Activated CD8-positive, alpha-beta memory T cell treated with anti-CD3 and anti-CD28 coated beads for 36 hours (primary cell): ENCODE measurements around the gene HIF1A. TPM values are rescaled to one million over a fixed set of nuclear protein-coding genes. Genes with fewer than 3 reads are reported as not detected.

ENCODE experiments used
- CTCF ChIA-PET: fragments of 350-600 bp; sonication (Branson Sonifier 250); formaldehyde crosslinking; loops from one replicate; lab custom pipeline; 2021; ENCODE audit warnings: antibody characterized with exemption; lab: Charles Lee
- POLR2A ChIA-PET: fragments of 350-600 bp; sonication (Branson Sonifier 250); formaldehyde crosslinking; loops from one replicate; lab custom pipeline; 2021; ENCODE audit warnings: antibody characterized with exemption; lab: Charles Lee
- total RNA-seq, 2 experiments: library from RNA; stranded (reverse); gene quantifications; one replicate each; pipeline ENCODE4 v1.2.3, GENCODE V29; 2021

Gene HIF1A
- total RNA-seq, 2 experiments from 2014 or later, result 158 to 163 TPM

DNA sequence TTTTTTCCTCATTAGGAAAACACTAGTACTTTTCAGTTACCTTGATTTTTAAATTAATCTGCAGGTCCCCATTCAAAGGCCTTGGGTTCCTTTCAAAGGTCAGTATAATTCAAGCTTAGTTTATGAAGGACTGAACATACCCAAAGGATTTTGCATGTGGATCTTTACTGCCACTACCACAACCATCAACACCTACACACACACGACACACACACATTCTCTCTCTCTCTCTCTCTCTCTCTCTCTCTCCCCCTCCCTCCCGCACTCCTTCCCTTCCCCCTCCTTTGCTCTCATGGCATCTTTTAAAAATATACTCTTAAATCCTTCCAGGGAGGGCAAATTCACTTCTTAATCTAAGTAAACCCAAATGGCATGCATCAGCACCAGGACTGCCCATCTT lies 28.8 kb downstream of the HIF1A start:
- ChIA-PET CTCF (no interaction called here), POLR2A (no interaction called here)

DNA sequence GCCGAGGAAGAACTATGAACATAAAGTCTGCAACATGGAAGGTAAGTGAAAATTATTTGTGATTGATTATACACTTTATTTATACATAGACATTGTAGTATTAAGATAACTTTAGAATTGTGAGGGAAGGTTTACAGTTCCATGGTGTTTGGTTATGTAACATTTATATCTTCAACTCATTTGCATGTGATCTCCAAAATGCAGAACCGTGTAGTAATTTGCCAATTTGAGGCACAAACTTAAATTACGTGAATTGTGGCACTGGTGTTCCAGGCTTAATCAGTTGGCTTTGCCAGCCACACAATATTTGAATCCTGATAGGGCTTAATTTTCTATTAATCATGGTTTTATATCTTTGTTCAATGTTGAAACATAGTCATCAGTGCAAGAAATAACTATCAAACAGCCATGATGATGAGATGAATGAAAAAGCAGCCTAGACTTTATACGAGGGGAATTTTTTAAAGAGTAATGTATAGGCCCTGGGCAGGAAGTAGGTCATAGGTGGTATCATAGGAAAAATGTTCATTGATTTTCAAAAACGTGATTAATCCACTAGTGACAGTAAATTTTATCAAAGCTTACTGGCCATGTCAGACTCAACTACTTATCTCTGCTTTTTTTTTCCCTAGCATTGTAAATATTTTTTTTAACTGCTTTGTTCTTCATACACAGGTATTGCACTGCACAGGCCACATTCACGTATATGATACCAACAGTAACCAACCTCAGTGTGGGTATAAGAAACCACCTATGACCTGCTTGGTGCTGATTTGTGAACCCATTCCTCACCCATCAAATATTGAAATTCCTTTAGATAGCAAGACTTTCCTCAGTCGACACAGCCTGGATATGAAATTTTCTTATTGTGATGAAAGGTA lies 31.7 kb downstream of the HIF1A start:
- POLR2A ChIA-PET, result no interaction called here
- CTCF ChIA-PET, result no interaction called here

- ChIA-PET POLR2A (no interaction called here), CTCF (interaction anchor here (1.1 kb wide), 1 partner anchor 410 kb away, joined by 3 read pairs; the partner anchor contains the start of gene PRKCH)
Measured at GRCh38 chr14:61730756-61731373, 35.6 kb downstream of the HIF1A start.

GRCh38 chr14:61733972-61734371 lies 38.7 kb downstream of the HIF1A start:
- POLR2A ChIA-PET, result no interaction called here
- CTCF ChIA-PET, result interaction anchor here (1.7 kb wide), 1 partner anchor 12 kb away, joined by 3 read pairs; no protein-coding TSS in a partner anchor

DNA sequence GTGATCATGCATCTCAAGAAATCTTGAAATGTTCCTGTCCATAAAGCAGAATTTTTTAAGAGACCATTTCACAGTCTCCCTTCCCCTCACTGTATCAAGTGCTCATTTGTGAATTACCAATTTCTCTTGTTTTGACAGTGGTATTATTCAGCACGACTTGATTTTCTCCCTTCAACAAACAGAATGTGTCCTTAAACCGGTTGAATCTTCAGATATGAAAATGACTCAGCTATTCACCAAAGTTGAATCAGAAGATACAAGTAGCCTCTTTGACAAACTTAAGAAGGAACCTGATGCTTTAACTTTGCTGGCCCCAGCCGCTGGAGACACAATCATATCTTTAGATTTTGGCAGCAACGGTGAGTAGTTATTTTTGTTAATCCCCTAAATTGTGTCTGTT lies 41.4 kb downstream of the HIF1A start:
- CTCF ChIA-PET, result no interaction called here
- POLR2A ChIA-PET, result no interaction called here

DNA sequence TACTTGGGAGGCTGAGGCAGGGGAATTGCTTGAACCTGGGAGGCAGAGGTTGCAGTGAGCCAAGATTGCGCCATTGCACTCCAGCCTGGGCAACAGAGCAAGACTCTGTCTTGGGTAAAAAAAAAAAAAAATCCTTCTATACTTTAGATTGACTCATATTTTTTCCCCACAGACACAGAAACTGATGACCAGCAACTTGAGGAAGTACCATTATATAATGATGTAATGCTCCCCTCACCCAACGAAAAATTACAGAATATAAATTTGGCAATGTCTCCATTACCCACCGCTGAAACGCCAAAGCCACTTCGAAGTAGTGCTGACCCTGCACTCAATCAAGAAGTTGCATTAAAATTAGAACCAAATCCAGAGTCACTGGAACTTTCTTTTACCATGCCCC lies 42.6 kb downstream of the HIF1A start:
- CTCF ChIA-PET, result no interaction called here
- POLR2A ChIA-PET, result interaction anchor here (1.5 kb wide), 1 partner anchor 43 kb away, joined by 4 read pairs; the partner anchor contains the start of gene HIF1A

DNA sequence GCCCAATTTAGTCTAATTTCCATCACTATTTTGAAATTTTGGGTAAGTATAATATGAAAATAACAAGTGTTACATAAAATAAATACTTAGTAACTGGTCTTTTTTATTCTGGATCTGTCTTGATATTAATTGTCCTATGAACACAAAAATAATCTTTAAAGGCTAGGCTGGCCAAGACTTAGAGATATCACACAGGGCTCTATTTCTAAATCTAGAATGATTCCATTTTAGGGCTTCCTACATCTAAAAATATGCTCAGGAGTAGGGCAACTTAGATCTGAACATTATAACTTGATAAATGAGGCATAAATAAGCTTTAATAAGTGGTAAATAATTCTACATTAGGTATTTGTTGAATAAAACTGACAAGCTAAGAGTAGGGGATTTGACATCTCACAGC lies 43.8 kb downstream of the HIF1A start:
- POLR2A ChIA-PET, result interaction anchor here (1.5 kb wide), 1 partner anchor 44 kb away, joined by 4 read pairs; the partner anchor contains the start of gene HIF1A

GRCh38 chr14:61742371-61742770 lies 47.1 kb downstream of the HIF1A start:
- CTCF ChIA-PET, result interaction anchor here (0.6 to 1.8 kb wide), 4 partner anchors 19 to 451 kb away, joined by 3 to 4 read pairs (median 4); partner anchors contain the start of gene SNAPC1
- POLR2A ChIA-PET, result no interaction called here

More for the DNA sequence above, 43.8 kb downstream of the HIF1A start:
- CTCF ChIA-PET, result interaction anchor here (0.9 to 1.2 kb wide), 2 partner anchors 10 to 19 kb away, joined by 3 to 4 read pairs; no protein-coding TSS in a partner anchor

GRCh38 chr14:61744238-61744637 lies 48.9 kb downstream of the HIF1A start:
- ChIA-PET POLR2A (interaction anchor here (0.6 kb wide), 1 partner anchor 211 kb away, joined by 4 read pairs; no protein-coding TSS in a partner anchor), CTCF (no interaction called here)

- ChIA-PET POLR2A (interaction anchor here (0.6 to 0.8 kb wide), 3 partner anchors 27 to 281 kb away, joined by 3 to 4 read pairs (median 3); no protein-coding TSS in a partner anchor), CTCF (interaction anchor here (0.7 to 1.1 kb wide), 3 partner anchors 13 to 284 kb away, joined by 3 to 4 read pairs (median 4); no protein-coding TSS in a partner anchor)
Measured at GRCh38 chr14:61746346-61746745, 51.0 kb downstream of the HIF1A start.

DNA sequence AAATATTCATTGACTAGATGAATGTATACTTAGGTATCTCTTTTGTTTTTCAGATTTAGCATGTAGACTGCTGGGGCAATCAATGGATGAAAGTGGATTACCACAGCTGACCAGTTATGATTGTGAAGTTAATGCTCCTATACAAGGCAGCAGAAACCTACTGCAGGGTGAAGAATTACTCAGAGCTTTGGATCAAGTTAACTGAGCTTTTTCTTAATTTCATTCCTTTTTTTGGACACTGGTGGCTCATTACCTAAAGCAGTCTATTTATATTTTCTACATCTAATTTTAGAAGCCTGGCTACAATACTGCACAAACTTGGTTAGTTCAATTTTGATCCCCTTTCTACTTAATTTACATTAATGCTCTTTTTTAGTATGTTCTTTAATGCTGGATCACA lies 51.6 kb downstream of the HIF1A start:
- ChIA-PET CTCF (interaction anchor here (0.9 to 1.1 kb wide), 2 partner anchors 13 to 91 kb away, joined by 3 to 4 read pairs; no protein-coding TSS in a partner anchor), POLR2A (interaction anchor here (0.8 kb wide), 1 partner anchor 52 kb away, joined by 3 read pairs; no protein-coding TSS in a partner anchor)

DNA sequence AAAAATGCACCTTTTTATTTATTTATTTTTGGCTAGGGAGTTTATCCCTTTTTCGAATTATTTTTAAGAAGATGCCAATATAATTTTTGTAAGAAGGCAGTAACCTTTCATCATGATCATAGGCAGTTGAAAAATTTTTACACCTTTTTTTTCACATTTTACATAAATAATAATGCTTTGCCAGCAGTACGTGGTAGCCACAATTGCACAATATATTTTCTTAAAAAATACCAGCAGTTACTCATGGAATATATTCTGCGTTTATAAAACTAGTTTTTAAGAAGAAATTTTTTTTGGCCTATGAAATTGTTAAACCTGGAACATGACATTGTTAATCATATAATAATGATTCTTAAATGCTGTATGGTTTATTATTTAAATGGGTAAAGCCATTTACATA lies 52.0 kb downstream of the HIF1A start:
- ChIA-PET POLR2A (no interaction called here), CTCF (interaction anchor here (0.9 kb wide), 1 partner anchor 90 kb away, joined by 4 read pairs; no protein-coding TSS in a partner anchor)

- CTCF ChIA-PET, result interaction anchor here (0.5 to 1.2 kb wide), 3 partner anchors 86 to 1069 kb away, joined by 3 to 4 read pairs (median 4); no protein-coding TSS in a partner anchor
- POLR2A ChIA-PET, result no interaction called here
Measured at GRCh38 chr14:61749264-61749663, 54.0 kb downstream of the HIF1A start.

- POLR2A ChIA-PET, result no interaction called here
- CTCF ChIA-PET, result interaction anchor here (0.5 to 1.2 kb wide), 3 partner anchors 85 to 1069 kb away, joined by 3 to 4 read pairs (median 4); no protein-coding TSS in a partner anchor
Measured at GRCh38 chr14:61749867-61750266, 54.6 kb downstream of the HIF1A start.

GRCh38 chr14:61750708-61751474 lies 55.6 kb downstream of the HIF1A start:
- ChIA-PET CTCF (no interaction called here), POLR2A (interaction anchor here (1.0 kb wide), 1 partner anchor 11 kb away, joined by 4 read pairs; no protein-coding TSS in a partner anchor)

GRCh38 chr14:61751475-61751989 lies 56.2 kb downstream of the HIF1A start:
- ChIA-PET POLR2A (interaction anchor here (1.0 kb wide), 1 partner anchor 10 kb away, joined by 4 read pairs; no protein-coding TSS in a partner anchor), CTCF (no interaction called here)

GRCh38 chr14:61752626-61753025 lies 57.3 kb downstream of the HIF1A start:
- POLR2A ChIA-PET, result interaction anchor here (0.6 kb wide), 1 partner anchor 206 kb away, joined by 3 read pairs; no protein-coding TSS in a partner anchor
- CTCF ChIA-PET, result interaction anchor here (0.5 kb wide), 1 partner anchor 30 kb away, joined by 3 read pairs; no protein-coding TSS in a partner anchor

GRCh38 chr14:61753631-61754030 lies 58.3 kb downstream of the HIF1A start:
- ChIA-PET CTCF (no interaction called here), POLR2A (no interaction called here)
